ENCODE results near the gene SFXN1.

Gene SFXN1

GRCh38 chr5:175544108-175544511 lies 65.8 kb downstream of the SFXN1 start:
- no peak for DNase-seq

GRCh38 chr5:175544586-175544985 lies 66.2 kb downstream of the SFXN1 start:
- no peak for DNase-seq

GRCh38 chr5:175547842-175548241 lies 69.5 kb downstream of the SFXN1 start:
- DNase-seq: no peak

- no peak for DNase-seq
Measured at GRCh38 chr5:175548626-175549311, 70.4 kb downstream of the SFXN1 start.

- DNase-seq: peak; percentile 33
Measured at GRCh38 chr5:175550055-175550805, 71.9 kb downstream of the SFXN1 start.

- DNase-seq: peak; percentile 64
Measured at GRCh38 chr5:175551266-175551665, 72.9 kb downstream of the SFXN1 start.

- DNase-seq: peak; percentile 72
Measured at GRCh38 chr5:175554296-175554695, 75.9 kb downstream of the SFXN1 start.

- DNase-seq: peak; percentile 59
Measured at GRCh38 chr5:175555168-175555785, 76.9 kb downstream of the SFXN1 start.

- no peak for DNase-seq
Measured at GRCh38 chr5:175556794-175557193, 78.4 kb downstream of the SFXN1 start.

GRCh38 chr5:175557778-175558177 lies 79.4 kb downstream of the SFXN1 start:
- DNase-seq: no peak

- DNase-seq: no peak
Measured at GRCh38 chr5:175558801-175559480, 80.6 kb downstream of the SFXN1 start.

GRCh38 chr5:175560011-175560410 lies 81.7 kb downstream of the SFXN1 start:
- no peak for DNase-seq

- no peak for DNase-seq
Measured at GRCh38 chr5:175561085-175561484, 82.7 kb downstream of the SFXN1 start.

GRCh38 chr5:175564716-175565115 lies 86.4 kb downstream of the SFXN1 start:
- no peak for DNase-seq

GRCh38 chr5:175566697-175567096 lies 88.3 kb downstream of the SFXN1 start:
- DNase-seq: no peak

GRCh38 chr5:175567954-175568353 lies 89.6 kb downstream of the SFXN1 start:
- DNase-seq: peak; percentile 29

- DNase-seq: no peak
Measured at GRCh38 chr5:175569701-175570100, 91.3 kb downstream of the SFXN1 start.

- DNase-seq: no peak
Measured at GRCh38 chr5:175572886-175573285, 94.5 kb downstream of the SFXN1 start.

- no peak for DNase-seq
Measured at GRCh38 chr5:175573493-175574269, 95.3 kb downstream of the SFXN1 start.

- no peak for DNase-seq
Measured at GRCh38 chr5:175575301-175575700, 96.9 kb downstream of the SFXN1 start.

GRCh38 chr5:175576096-175576495 lies 97.7 kb downstream of the SFXN1 start:
- no peak for DNase-seq

GRCh38 chr5:175576591-175576990 lies 98.2 kb downstream of the SFXN1 start:
- no peak for DNase-seq
